KMS-11 (cell line): ENCODE measurements around the gene C1QL4.

Source experiments
- H2AFZ ChIP-seq: fragments of 200-600 bp; sonication (generic); 2 replicates; pipeline ENCODE4 v1.6.1; 2016; ENCODE audit warnings: antibody characterized with exemption, mixed run types, low read depth
- H3K27ac ChIP-seq: fragments of 200-600 bp; sonication (generic); 2 replicates; pipeline ENCODE4 v1.6.1; 2016; ENCODE audit warnings: mild to moderate bottlenecking, mixed run types
- H3K27me3 ChIP-seq: fragments of 200-600 bp; sonication (generic); 2 replicates; pipeline ENCODE4 v1.6.1; 2017; ENCODE audit warnings: mild to moderate bottlenecking, low read depth, mixed run types, moderate library complexity; ENCODE audit not compliant: insufficient read depth
- H3K36me3 ChIP-seq: fragments of 200-600 bp; sonication (generic); 2 replicates; pipeline ENCODE4 v1.6.1; 2017; ENCODE audit warnings: mild to moderate bottlenecking, mixed run types; ENCODE audit not compliant: insufficient read depth
- H3K4me1 ChIP-seq: fragments of 200-600 bp; sonication (generic); 2 replicates; pipeline ENCODE4 v1.6.1; 2016; ENCODE audit warnings: mild to moderate bottlenecking, low read depth, mixed run types; ENCODE audit not compliant: poor library complexity, severe bottlenecking
- H3K4me2 ChIP-seq: fragments of 200-600 bp; sonication (generic); 2 replicates; pipeline ENCODE4 v1.7.0; 2016; ENCODE audit warnings: mild to moderate bottlenecking, mixed run types
- H3K4me3 ChIP-seq: fragments of 200-600 bp; sonication (generic); IDR thresholded peaks from 2 replicates; pipeline ENCODE4 v1.6.1; 2017; ENCODE audit warnings: low read depth, low read length, mixed read lengths; ENCODE audit not compliant: insufficient read depth
- H3K79me2 ChIP-seq: fragments of 200-600 bp; sonication (generic); 2 replicates; pipeline ENCODE4 v1.6.1; 2016; ENCODE audit warnings: low read depth, mixed run types; ENCODE audit not compliant: insufficient read depth
- H3K9ac ChIP-seq: fragments of 200-600 bp; sonication (generic); 2 replicates; pipeline ENCODE4 v1.6.1; 2016; ENCODE audit warnings: mild to moderate bottlenecking, mixed run types
- H4K20me1 ChIP-seq: fragments of 200-600 bp; sonication (generic); 2 replicates; pipeline ENCODE4 v1.6.1; 2016; ENCODE audit warnings: mild to moderate bottlenecking, mixed run types; ENCODE audit not compliant: insufficient read depth
- CTCF ChIP-seq: fragments of 200-600 bp; sonication (generic); conservative IDR thresholded peaks from 2 replicates; pipeline ENCODE4 v1.6.1; 2017; ENCODE audit warnings: low read depth, mild to moderate bottlenecking, antibody characterized with exemption, low read length, moderate library complexity, mixed read lengths

C1QL4 gene

GRCh38 chr12:49359671-49360070 is 22.7 kb upstream of the C1QL4 start:
- H3K4me1 ChIP-seq, result peaks cover 14% of the 10 kb centered on the region
- H4K20me1 ChIP-seq, result no peaks in the 10 kb centered on the region
- H3K27ac ChIP-seq, result no peak overlapping the region
- H2AFZ ChIP-seq, result no peak overlapping the region
- H3K27me3 ChIP-seq, result no peaks in the 10 kb centered on the region
- H3K4me2 ChIP-seq, result no peak overlapping the region
- H3K79me2 ChIP-seq, result peaks cover under 1% of the 10 kb centered on the region; the same call in 1 of the 2 replicates
- TF ChIP-seq CTCF, result no peak
- no peak overlapping the region for H3K9ac ChIP-seq
- no peak overlapping the region for H3K4me3 ChIP-seq
- H3K36me3 ChIP-seq, result no peaks in the 10 kb centered on the region

- Histone ChIP-seq H4K20me1 (no peaks in the 10 kb centered on the region), H3K27ac (no peak overlapping the region), H3K4me3 (no peak overlapping the region), H3K79me2 (no peaks in the 10 kb centered on the region), H2AFZ (no peak overlapping the region), H3K4me2 (no peak overlapping the region), H3K4me1 (peaks cover 13% of the 10 kb centered on the region), H3K27me3 (no peaks in the 10 kb centered on the region), H3K9ac (no peak overlapping the region), H3K36me3 (no peaks in the 10 kb centered on the region)
- TF ChIP-seq CTCF, result peak; percentile 97
Observed at GRCh38 chr12:49358483-49359141, 21.6 kb upstream of the C1QL4 start.

GRCh38 chr12:49357103-49357678 is 20.2 kb upstream of the C1QL4 start:
- peak; percentile 84 for TF ChIP-seq CTCF
- Histone ChIP-seq H2AFZ (no peak overlapping the region), H3K36me3 (no peaks in the 10 kb centered on the region)

GRCh38 chr12:49355913-49356312 is 18.9 kb upstream of the C1QL4 start:
- H2AFZ ChIP-seq, result no peak overlapping the region
- H3K4me1 ChIP-seq, result peaks cover 13% of the 10 kb centered on the region
- 0 out of 2 replicates have a peak, but pooled peaks cover 3% of the 10 kb centered on the region for H3K27me3 ChIP-seq
- no peak overlapping the region for H3K4me3 ChIP-seq
- no peak overlapping the region for H3K4me2 ChIP-seq
- H3K27ac ChIP-seq, result no peak overlapping the region
- TF ChIP-seq CTCF, result no peak
- H3K36me3 ChIP-seq, result no peaks in the 10 kb centered on the region
- no peaks in the 10 kb centered on the region for H4K20me1 ChIP-seq
- H3K9ac ChIP-seq, result no peak overlapping the region
- H3K79me2 ChIP-seq, result no peaks in the 10 kb centered on the region

More at GRCh38 chr12:49357103-49357678, 20.2 kb upstream of the C1QL4 start:
- Histone ChIP-seq H3K27me3 (0 out of 2 replicates have a peak, but pooled peaks cover 3% of the 10 kb centered on the region), H3K27ac (no peak overlapping the region), H3K79me2 (no peaks in the 10 kb centered on the region), H3K4me1 (peaks cover 13% of the 10 kb centered on the region), H4K20me1 (no peaks in the 10 kb centered on the region), H3K4me2 (no peak overlapping the region), H3K9ac (no peak overlapping the region), H3K4me3 (no peak overlapping the region)
